ENCODE data around the gene CNOT3.
"Not testable (repeated sequence)": the region's sequence is repeated elsewhere in the genome, so short reads cannot be mapped to it uniquely, and the experiment has no call there.

Gene CNOT3

DNA sequence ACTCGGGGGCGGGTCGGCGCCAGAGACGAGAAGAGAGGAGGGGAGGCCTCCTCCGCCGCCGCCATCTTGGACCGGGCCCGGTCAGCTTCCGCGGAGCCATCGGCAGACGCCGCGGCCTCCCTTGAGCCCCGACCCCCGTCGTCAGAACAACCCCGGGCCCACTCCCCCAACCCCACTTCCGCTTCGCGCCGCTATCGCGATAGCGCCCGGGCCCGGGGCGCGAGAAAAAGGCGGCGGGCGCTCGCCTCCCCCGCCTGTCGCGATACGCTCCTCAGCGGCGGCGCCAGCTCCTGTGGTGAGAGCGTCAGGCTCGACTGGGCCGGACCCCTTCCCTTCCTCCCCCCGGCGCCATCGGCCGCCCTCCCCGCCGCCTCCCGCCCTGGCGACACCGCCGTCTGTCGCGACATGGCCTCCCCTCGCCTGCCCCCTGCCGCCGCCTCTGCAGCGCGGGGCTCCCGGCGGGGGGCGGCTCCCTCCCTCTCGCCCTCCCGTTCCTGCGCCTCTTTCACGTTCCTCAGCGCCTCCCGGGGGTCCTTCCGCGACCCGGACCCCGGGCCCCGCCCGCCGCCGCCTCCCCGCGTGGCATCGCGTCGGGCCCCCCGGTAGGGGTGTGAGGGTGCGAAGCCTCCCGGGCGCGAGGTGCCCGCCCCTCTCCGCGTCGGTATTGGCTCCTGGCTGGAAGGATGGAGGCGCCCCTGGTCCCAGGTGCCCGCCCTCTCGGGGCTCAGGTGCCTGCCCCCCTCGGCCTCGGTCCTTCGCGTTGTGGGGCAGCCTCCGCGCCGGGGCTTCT is at the start of gene CNOT3:
Gene CNOT3, plus strand, starts transcription at position 64 of the 790 bp plus-strand sequence. CDS start 5,217 bp downstream, outside the sequence.
- DNase-seq (ENCODE audit: extremely low read depth in 1 of 2, low read depth in 1 of 2) = peak in 1 of 2 donors; percentile 12

GRCh38 chr19:54094426-54095000 is 43.0 kb upstream of the CNOT3 start:
- no peak for DNase-seq (ENCODE audit: extremely low read depth in 1 of 2, low read depth in 1 of 2)

DNA sequence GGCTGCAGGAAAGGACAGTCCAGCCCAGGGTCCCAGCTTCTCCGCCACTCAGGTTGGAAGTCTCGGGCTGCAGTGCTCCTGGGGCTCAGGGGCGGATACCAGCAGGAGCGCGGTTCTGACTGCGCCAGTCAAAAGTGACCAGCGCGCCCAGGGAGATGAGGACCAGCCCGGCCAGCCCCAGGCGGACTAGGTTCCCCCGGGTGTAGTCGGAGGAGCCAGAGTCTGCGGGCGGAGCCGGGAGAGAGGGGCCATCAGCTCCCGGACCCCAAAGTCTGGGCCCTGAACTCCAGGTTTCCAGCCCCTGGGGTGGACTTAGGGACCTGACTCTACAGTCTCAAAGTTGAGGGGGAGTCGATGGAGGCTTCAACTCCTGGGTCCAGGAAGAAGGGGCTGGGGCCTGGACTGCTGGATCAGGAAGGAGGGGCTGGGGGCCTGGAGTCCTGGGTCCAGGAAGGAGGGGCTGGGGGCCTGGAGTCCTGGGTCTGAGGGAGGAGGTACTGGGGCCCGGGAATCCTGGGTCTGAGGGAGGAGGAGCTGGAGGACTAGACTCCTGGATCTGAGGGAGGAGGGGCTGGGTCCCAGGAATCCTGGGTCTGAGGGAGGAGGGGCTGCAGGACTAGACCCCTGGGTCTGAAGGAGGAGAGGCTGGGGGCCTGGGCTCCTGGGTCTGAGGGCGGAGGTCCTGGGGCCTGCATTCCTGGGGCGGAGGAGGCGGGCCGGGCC is 42.3 kb upstream of the CNOT3 start:
- no peak for DNase-seq (ENCODE audit: extremely low read depth in 1 of 2, low read depth in 1 of 2)

DNA sequence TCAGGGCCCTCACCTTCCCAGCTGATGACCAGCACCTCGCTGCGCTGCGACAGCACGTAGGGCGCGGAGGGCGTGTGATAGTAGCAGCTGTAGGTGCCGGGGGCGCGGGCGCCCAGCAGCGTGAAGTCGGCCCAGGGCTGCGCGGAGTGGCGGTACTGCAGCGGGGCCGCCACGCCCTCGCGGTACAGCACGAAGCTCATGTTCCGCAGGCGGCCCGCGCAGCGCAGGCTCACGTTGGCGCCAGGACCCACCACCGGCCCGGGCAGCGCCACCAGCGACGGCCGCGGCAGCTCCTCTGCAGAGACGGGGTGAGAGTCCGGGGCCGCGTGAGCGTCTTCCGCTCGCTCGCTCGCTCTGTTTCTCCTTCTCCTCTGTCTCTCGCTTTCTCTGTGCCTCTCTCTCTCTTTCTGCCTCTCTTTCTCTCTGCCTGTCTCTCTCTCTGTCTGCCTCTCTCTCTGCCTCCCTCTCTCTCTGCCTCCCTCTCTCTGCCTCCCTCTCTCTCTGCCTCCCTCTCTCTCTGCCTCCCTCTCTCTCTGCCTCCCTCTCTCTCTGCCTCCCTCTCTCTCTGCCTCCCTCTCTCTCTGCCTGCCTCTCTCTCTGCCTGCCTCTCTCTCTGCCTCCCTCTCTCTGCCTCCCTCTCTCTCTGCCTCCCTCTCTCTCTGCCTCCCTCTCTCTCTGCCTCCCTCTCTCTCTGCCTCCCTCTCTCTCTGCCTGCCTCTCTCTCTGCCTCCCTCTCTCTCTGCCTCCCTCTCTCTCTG is 41.5 kb upstream of the CNOT3 start:
- peak in 1 of 2 donors; percentile 35 for DNase-seq (ENCODE audit: extremely low read depth in 1 of 2, low read depth in 1 of 2)

GRCh38 chr19:54096617-54097106 is 40.9 kb upstream of the CNOT3 start:
- no peak for DNase-seq (ENCODE audit: extremely low read depth in 1 of 2, low read depth in 1 of 2)

- DNase-seq (ENCODE audit: extremely low read depth in 1 of 2, low read depth in 1 of 2) = no peak
These were observed 38.2 kb upstream of the CNOT3 start for GRCh38 chr19:54099190-54099902.

- not testable (repeated sequence) for DNase-seq (ENCODE audit: extremely low read depth in 1 of 2, low read depth in 1 of 2)
These were observed 37.7 kb upstream of the CNOT3 start for GRCh38 chr19:54099903-54100255.

GRCh38 chr19:54100561-54100960 is 37.0 kb upstream of the CNOT3 start, which contains the start of gene OSCAR:
OSCAR (minus strand) TSS chr19:54100803; CDS start chr19:54100792, 11 bp downstream.
- DNase-seq (ENCODE audit: extremely low read depth in 1 of 2, low read depth in 1 of 2) = no peak

GRCh38 chr19:54102421-54103169 is 35.0 kb upstream of the CNOT3 start, which contains the start of gene NDUFA3:
NDUFA3 (plus strand) TSS chr19:54102855; CDS start chr19:54102879, 24 bp downstream.
- DNase-seq (ENCODE audit: extremely low read depth in 1 of 2, low read depth in 1 of 2) = peak; percentile 90 to 95

- no peak for DNase-seq (ENCODE audit: extremely low read depth in 1 of 2, low read depth in 1 of 2)
These were observed 32.4 kb upstream of the CNOT3 start for GRCh38 chr19:54104998-54105715.

DNA sequence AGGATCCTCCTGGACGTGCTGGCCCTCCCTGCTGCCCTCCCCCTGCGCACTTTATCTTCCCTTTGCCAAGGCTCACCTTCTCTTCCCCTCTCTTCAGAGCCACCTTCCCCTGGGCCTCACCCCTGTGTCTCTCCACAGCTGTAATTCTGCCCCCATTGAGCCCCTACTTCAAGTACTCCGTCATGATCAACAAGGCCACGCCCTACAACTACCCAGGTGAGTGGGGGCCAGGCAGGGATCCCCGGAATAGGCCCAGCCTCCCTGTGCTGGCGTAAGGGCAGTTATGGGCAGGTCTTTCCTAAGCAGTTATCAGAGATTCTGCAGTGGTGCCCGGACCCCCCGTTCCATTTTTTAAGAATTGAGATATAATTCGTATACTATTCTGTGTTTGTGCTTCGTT is 31.8 kb upstream of the CNOT3 start:
- no peak for DNase-seq (ENCODE audit: extremely low read depth in 1 of 2, low read depth in 1 of 2)

DNA sequence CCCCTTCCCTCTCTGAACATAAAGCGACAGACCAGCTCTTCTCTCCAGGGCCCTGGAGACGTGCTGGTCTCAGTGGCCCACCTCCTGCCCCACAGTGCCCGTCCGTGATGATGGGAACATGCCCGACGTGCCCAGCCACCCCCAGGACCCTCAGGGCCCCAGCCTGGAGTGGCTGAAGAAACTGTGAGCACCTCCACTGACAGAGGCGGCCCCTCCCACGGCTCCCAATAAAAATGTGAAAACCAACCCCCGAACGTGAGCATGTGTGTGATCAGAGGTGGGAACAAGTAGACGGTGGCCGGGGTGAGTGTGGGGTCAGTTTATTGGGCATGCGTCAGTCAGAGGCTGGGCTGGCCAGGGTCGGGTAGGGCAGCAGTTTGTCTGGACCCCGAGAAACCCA is 30.8 kb upstream of the CNOT3 start:
- no peak for DNase-seq (ENCODE audit: extremely low read depth in 1 of 2, low read depth in 1 of 2)

DNA sequence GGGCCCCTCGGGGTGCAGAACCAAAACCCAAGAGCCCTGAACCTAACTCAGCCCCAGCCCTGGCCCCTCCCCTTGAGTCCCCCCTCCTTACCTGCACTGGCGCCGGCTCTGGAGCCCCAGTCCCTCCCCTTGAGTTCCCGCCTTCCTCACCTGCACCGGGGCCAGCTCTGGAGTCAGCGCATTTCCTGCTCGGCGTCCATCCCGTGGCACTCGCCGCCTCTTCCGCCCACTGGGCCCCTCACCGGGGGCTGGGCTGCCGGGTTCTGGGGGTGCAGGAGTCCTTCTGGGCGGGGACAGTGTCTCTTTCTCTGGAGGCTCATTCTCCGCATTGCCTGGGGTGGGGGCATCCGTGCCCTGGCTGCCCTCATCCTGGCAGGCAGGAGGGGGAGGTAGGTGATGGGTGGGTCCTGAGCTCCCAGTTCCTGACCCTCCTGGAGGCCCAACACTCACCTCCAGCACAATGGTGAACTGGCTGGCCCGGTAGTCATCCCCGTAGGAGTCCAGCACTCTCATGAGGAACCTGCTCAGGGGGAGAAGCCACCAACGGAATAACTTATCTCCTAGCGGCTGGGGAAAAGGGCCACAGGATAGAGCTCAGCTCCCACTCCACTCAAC is 29.6 kb upstream of the CNOT3 start:
- no peak for DNase-seq (ENCODE audit: extremely low read depth in 1 of 2, low read depth in 1 of 2)

DNA sequence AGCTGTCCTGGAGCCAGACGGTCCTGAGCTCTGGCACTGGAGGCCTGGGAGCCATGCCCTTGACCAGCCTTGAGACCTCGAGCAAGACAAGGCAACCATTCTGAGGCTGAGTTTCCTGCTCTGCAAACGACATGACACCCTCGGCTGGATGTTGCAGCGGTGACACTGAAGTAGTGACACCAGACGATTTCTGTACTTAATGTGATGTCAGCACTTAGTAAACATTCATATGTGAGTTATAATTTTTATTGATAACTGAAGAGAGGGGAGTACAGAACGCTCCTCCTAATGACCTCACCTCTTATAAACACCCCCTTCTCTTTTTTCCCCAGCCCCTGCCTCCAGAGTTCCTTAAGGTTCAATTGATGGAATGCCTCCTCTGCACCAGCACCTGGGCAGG is 29.1 kb upstream of the CNOT3 start:
- DNase-seq (ENCODE audit: extremely low read depth in 1 of 2, low read depth in 1 of 2) = no peak

- DNase-seq (ENCODE audit: extremely low read depth in 1 of 2, low read depth in 1 of 2) = no peak
These were observed 27.9 kb upstream of the CNOT3 start for GRCh38 chr19:54109651-54110050.

DNA sequence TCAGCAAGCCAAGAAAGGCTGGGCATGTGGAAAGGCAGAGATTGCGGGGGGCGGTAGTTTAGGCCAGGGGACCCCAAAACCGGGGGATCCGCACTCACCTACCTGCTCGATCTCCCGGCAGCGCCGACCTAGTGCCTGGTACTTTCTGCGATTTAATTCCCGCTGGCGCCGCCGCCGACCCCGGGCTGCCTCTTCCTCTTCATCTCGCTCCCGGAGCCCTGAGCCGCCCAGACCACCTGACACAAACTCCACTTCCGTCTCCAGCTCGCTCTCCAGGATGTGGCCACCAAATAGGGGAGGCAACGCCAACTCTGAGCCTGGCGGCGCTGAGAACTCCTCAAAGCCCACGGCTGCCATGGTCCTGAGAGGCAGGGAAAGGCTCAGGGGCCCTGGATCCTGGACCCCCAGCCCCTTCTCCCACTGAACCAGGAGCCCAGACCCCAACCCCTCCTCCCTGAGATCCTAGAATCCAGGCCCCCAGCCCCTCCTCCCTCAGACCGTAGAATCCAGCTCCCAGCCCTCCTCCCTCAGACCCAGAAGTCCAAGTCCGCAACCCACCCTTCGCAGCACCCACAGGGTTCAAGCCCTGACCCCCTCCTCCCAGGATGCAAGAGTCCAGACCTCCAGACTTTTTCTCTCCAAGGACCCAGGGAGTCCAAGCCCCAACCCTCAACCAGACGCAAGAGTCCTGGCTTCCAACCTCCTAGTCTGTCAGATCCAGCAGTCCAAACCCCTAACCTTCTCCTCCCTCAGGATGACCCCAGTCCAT is 23.0 kb upstream of the CNOT3 start:
- DNase-seq (ENCODE audit: extremely low read depth in 1 of 2, low read depth in 1 of 2) = peak in 1 of 2 donors; percentile 33
